Endothelial cell of umbilical vein (primary cell): ENCODE measurements around the gene CLEC17A. TPM values are rescaled to one million over a fixed set of nuclear protein-coding genes. Genes with fewer than 3 reads are reported as not detected.

ENCODE experiments used
- BruUV-seq: library from RNA; stranded (reverse); fragments of 400-500 nt; replicated peaks from 2 replicates; lab custom pipeline; 2021; lab: Mats Ljungman, UMichigan
- CTCF ChIA-PET: fragments of 300-600, 350-600 bp; sonication (Branson Sonifier 250); formaldehyde crosslinking; loops from one replicate; lab custom pipeline; 2021; ENCODE audit warnings: antibody characterized with exemption, inconsistent platforms; lab: Charles Lee
- POLR2A ChIA-PET: fragments of 300-600, 350-600 bp; sonication (Branson Sonifier 250); formaldehyde crosslinking; loops from one replicate; lab custom pipeline; 2021; ENCODE audit warnings: antibody characterized with exemption, inconsistent platforms; lab: Charles Lee
- DNase-seq: peaks from one replicate; pipeline ENCODE4 v3.0.0-alpha.2; 2011; ENCODE audit warnings: low read depth, low spot score
- FAIRE-seq: peaks from 2 replicates; lab custom pipeline; 2011; peaks lifted over from hg19 to GRCh38; lab: Jason Lieb, UNC
- H2AFZ ChIP-seq: 2 replicates; pipeline ENCODE4 v1.6.0; 2012; ENCODE audit warnings: low read depth, low read length, control low read depth, inconsistent platforms
- H3K27ac ChIP-seq: 2 replicates; pipeline ENCODE4 v1.5.1; 2011; ENCODE audit warnings: low read depth, mild to moderate bottlenecking, control low read depth, low read length, moderate library complexity; ENCODE audit not compliant: insufficient read depth
- H3K27me3 ChIP-seq, 2 experiments: 2 replicates each; pipeline versions ENCODE4 v1.6.0 to v1.6.1; 2011; ENCODE audit warnings: low read length in 2 of 2, mixed read lengths in 1 of 2; ENCODE audit not compliant: control insufficient read depth in 2 of 2, insufficient read depth in 2 of 2
- H3K36me3 ChIP-seq, 2 experiments: 2 replicates in 1 of 2; 3 replicates in 1 of 2; pipeline ENCODE4 v1.5.1; 2011; ENCODE audit warnings: low read length in 2 of 2, mild to moderate bottlenecking in 1 of 2, moderate library complexity in 1 of 2; ENCODE audit not compliant: control insufficient read depth in 2 of 2, insufficient read depth in 2 of 2; ENCODE audit errors: extremely low read depth in 1 of 2
- H3K4me1 ChIP-seq: 3 replicates; pipeline ENCODE4 v1.5.1; 2011; ENCODE audit warnings: mild to moderate bottlenecking, low read length; ENCODE audit not compliant: control insufficient read depth, insufficient read depth; ENCODE audit errors: extremely low read depth
- H3K4me2 ChIP-seq: 2 replicates; pipeline ENCODE4 v1.6.1; 2011; ENCODE audit warnings: low read length, control low read depth, mixed read lengths; ENCODE audit not compliant: insufficient read depth
- H3K4me3 ChIP-seq, 3 experiments: fragments of 200-600 bp in 1 of 3; sonication (generic), shearing (Covaris generic) in 1 of 3; replicated peaks in 1 of 3; 2 replicates each; pipeline ENCODE4 v1.5.1; 2011 to 2016; ENCODE audit warnings: control low read depth in 3 of 3, low read length in 3 of 3, mild to moderate bottlenecking in 2 of 3, inconsistent platforms in 1 of 3, low read depth in 1 of 3, moderate library complexity in 1 of 3; ENCODE audit not compliant: insufficient read depth in 1 of 3
- H3K79me2 ChIP-seq: 2 replicates; pipeline ENCODE4 v1.6.0; 2012; ENCODE audit warnings: low read length, inconsistent platforms; ENCODE audit not compliant: control insufficient read depth, insufficient read depth
- H3K9ac ChIP-seq: replicated peaks from 2 replicates; pipeline ENCODE3; 2011; ENCODE audit warnings: low read length, control low read depth; ENCODE audit not compliant: insufficient read depth; ENCODE audit errors: extremely low read depth
- H3K9me1 ChIP-seq: replicated peaks from 3 replicates; pipeline ENCODE4 v1.6.0; 2011; ENCODE audit warnings: mild to moderate bottlenecking, low read length; ENCODE audit not compliant: control insufficient read depth, insufficient read depth; ENCODE audit errors: extremely low read depth
- H3K9me3 ChIP-seq: replicated peaks from 2 replicates; pipeline ENCODE4 v1.5.1; 2012; ENCODE audit warnings: low read length, inconsistent platforms; ENCODE audit not compliant: control insufficient read depth, insufficient read depth
- H4K20me1 ChIP-seq: replicated peaks from 2 replicates; pipeline ENCODE3; 2011; ENCODE audit warnings: mild to moderate bottlenecking, low read length; ENCODE audit not compliant: control insufficient read depth, insufficient read depth; ENCODE audit errors: extremely low read depth
- EZH2 ChIP-seq: IDR thresholded peaks from 2 replicates; pipeline ENCODE4 v1.6.1; 2012; ENCODE audit warnings: borderline replicate concordance, low read depth, mild to moderate bottlenecking, moderate library complexity, low read length, inconsistent platforms; ENCODE audit not compliant: severe bottlenecking
- FOS ChIP-seq: IDR thresholded peaks from 2 replicates; pipeline ENCODE4 v1.6.1; 2011; ENCODE audit warnings: mild to moderate bottlenecking, low read length, moderate library complexity, borderline replicate concordance; ENCODE audit not compliant: insufficient read depth
- GATA2 ChIP-seq: IDR thresholded peaks from 2 replicates; pipeline ENCODE4 v1.7.0; 2011; ENCODE audit warnings: low read depth, mild to moderate bottlenecking, moderate library complexity, mixed read lengths, low read length; ENCODE audit not compliant: insufficient read length, insufficient read depth
- JUN ChIP-seq: IDR thresholded peaks from 2 replicates; pipeline ENCODE4 v1.6.1; 2011; ENCODE audit warnings: borderline replicate concordance, low read depth; ENCODE audit not compliant: insufficient read length, insufficient read depth
- MYC ChIP-seq: IDR thresholded peaks from one replicate; pipeline ENCODE4 v1.6.1; 2011; ENCODE audit warnings: mild to moderate bottlenecking, low read depth, low read length
- POLR2A ChIP-seq: IDR thresholded peaks from 2 replicates; pipeline ENCODE4 v1.6.1; 2012; ENCODE audit warnings: low read depth, mild to moderate bottlenecking, control low read depth, low read length
- POLR2AphosphoS5 ChIP-seq: IDR thresholded peaks from 2 replicates; pipeline ENCODE4 v1.6.1; 2012; ENCODE audit warnings: low read depth, mild to moderate bottlenecking, control low read depth, low read length, moderate library complexity; ENCODE audit not compliant: insufficient read depth
- dilution Hi-C: fragments of 300-500 bp; cut with MboI; formaldehyde crosslinking; loops from one replicate; pipeline ENCODE4 v1.15.0; 2019; ENCODE audit warnings: low sequenced_read_pairs; ENCODE audit not compliant: extremely low pct_ligation_motif_present
- intact Hi-C: fragments of 100-400 bp; cut with micrococcal nuclease; formaldehyde crosslinking; loops from one replicate; pipeline ENCODE4 v1.10.0; 2022
- polyA plus RNA-seq, 4 experiments: library from polyadenylated mRNA; depleted of rRNA in 3 of 4; stranded (reverse) in 3 of 4; unstranded in 1 of 4; fragments of >200 nt; gene quantifications; 2 replicates each; pipeline versions ENCODE4 v1.2.1 to v1.2.3, GENCODE V29; 2011 to 2012; ENCODE audit warnings: missing spikeins in 1 of 4
- total RNA-seq: library from RNA; stranded (reverse); gene quantifications from 2 replicates; pipeline ENCODE4 v1.2.3, GENCODE V29; 2021
- TF ChIP-seq, protein P1 (sequence below): IDR thresholded peaks from 2 replicates; pipeline ENCODE4 v1.6.1; 2011; ENCODE audit not compliant: insufficient read depth, insufficient read length
- TF ChIP-seq, protein P2 (sequence below), 2 donors: IDR thresholded peaks; 1 replicate in 1 of 2; 2 replicates in 1 of 2; pipeline ENCODE4 v1.5.1; 2011; ENCODE audit warnings: low read length in 2 of 2, mild to moderate bottlenecking in 2 of 2, moderate library complexity in 2 of 2, control low read depth in 1 of 2, inconsistent platforms in 1 of 2, low read depth in 1 of 2; ENCODE audit not compliant: insufficient read depth in 1 of 2; ENCODE audit errors: extremely low read depth in 1 of 2

The CLEC17A gene
- total and polyA plus RNA-seq, 2 donors (not counting 3 experiments of a cell fraction or from before 2014, with no cell fraction given), result 0.07 TPM; not detected in 1

DNA sequence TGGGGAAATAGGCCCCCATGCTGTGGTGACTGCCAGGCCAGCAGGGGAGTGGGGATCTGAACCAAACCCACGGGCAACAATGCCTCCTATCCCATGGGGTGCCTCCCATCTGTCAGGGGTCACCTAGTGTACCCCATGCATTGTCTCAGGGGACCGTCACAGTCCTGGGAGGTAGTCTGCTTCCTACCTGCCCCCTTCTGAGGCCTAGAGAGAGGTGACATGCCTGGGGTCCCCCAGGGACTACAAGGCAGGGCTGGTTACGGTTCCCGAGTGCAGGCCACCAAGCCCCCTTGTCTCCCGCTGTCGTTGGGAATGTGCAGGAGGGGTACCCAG, 22.1 kb upstream of the CLEC17A start:
- no peak for TF ChIP-seq GATA2
- no peak for TF ChIP-seq POLR2A
- TF ChIP-seq FOS, result no peak
- no peak for TF ChIP-seq JUN
- TF ChIP-seq, protein P1, sequence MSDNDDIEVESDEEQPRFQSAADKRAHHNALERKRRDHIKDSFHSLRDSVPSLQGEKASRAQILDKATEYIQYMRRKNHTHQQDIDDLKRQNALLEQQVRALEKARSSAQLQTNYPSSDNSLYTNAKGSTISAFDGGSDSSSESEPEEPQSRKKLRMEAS, result no peak
- TF ChIP-seq EZH2, result no peak
- no peak for TF ChIP-seq POLR2AphosphoS5
- TF ChIP-seq, protein P2, sequence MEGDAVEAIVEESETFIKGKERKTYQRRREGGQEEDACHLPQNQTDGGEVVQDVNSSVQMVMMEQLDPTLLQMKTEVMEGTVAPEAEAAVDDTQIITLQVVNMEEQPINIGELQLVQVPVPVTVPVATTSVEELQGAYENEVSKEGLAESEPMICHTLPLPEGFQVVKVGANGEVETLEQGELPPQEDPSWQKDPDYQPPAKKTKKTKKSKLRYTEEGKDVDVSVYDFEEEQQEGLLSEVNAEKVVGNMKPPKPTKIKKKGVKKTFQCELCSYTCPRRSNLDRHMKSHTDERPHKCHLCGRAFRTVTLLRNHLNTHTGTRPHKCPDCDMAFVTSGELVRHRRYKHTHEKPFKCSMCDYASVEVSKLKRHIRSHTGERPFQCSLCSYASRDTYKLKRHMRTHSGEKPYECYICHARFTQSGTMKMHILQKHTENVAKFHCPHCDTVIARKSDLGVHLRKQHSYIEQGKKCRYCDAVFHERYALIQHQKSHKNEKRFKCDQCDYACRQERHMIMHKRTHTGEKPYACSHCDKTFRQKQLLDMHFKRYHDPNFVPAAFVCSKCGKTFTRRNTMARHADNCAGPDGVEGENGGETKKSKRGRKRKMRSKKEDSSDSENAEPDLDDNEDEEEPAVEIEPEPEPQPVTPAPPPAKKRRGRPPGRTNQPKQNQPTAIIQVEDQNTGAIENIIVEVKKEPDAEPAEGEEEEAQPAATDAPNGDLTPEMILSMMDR (IDR thresholded peaks at IDR 0.05; ENCODE audit: extremely low read depth in 1 of 2, insufficient read depth in 1 of 2, low read depth in 1 of 2, low read length in 2 of 2), result no peak
- TF ChIP-seq MYC, result no peak
- H3K9me3 ChIP-seq, result no peaks in the 10 kb centered on the region
- intact Hi-C loops (no loop called here), dilution Hi-C loops (no loop called here)
- H3K9me1 ChIP-seq, result no peaks in the 10 kb centered on the region
- H3K27ac ChIP-seq, result peak overlapping the region; percentile 0
- FAIRE-seq, result no peak
- H3K36me3 ChIP-seq, result peaks cover 0 to 7% of the 10 kb centered on the region in 2 experiments
- no peaks in the 10 kb centered on the region for H4K20me1 ChIP-seq
- peaks cover 6% of the 10 kb centered on the region for H3K4me1 ChIP-seq
- DNase-seq, result no peak
- ChIA-PET CTCF (no interaction called here), POLR2A (no interaction called here)
- H3K4me3 ChIP-seq, result no peak overlapping the region
- H2AFZ ChIP-seq, result no peak overlapping the region
- H3K4me2 ChIP-seq, result no peak overlapping the region
- BruUV-seq, result no TSS peak
- peaks cover 2% of the 10 kb centered on the region for H3K79me2 ChIP-seq
- no peak overlapping the region for H3K9ac ChIP-seq
- H3K27me3 ChIP-seq, result no peaks in the 10 kb centered on the region
